GM06990 (cell line): ENCODE data around the gene BEAN1.

ENCODE experiments used
- DNase-seq: peaks from one replicate; pipeline ENCODE4 v3.0.0-alpha.2; 2011; ENCODE audit not compliant: insufficient read length; ENCODE audit errors: extremely low read depth
- H3K27me3 ChIP-seq: replicated peaks from 2 replicates; pipeline ENCODE4 v1.6.0; 2011; ENCODE audit warnings: low read length; ENCODE audit not compliant: control insufficient read depth, insufficient read depth
- H3K36me3 ChIP-seq: 2 replicates; pipeline ENCODE4 v1.5.1; 2011; ENCODE audit warnings: low read length; ENCODE audit not compliant: control insufficient read depth, insufficient read depth
- H3K4me3 ChIP-seq: replicated peaks from 2 replicates; pipeline ENCODE4 v1.5.1; 2011; ENCODE audit warnings: low read depth, mild to moderate bottlenecking, control low read depth, low read length
- TF ChIP-seq, protein P1 (sequence below): IDR thresholded peaks from 2 replicates; pipeline ENCODE4 v1.5.1; 2011; ENCODE audit warnings: low read length, control low read depth, mild to moderate bottlenecking, inconsistent platforms; ENCODE audit not compliant: insufficient read depth, poor library complexity, severe bottlenecking

BEAN1 gene

DNA sequence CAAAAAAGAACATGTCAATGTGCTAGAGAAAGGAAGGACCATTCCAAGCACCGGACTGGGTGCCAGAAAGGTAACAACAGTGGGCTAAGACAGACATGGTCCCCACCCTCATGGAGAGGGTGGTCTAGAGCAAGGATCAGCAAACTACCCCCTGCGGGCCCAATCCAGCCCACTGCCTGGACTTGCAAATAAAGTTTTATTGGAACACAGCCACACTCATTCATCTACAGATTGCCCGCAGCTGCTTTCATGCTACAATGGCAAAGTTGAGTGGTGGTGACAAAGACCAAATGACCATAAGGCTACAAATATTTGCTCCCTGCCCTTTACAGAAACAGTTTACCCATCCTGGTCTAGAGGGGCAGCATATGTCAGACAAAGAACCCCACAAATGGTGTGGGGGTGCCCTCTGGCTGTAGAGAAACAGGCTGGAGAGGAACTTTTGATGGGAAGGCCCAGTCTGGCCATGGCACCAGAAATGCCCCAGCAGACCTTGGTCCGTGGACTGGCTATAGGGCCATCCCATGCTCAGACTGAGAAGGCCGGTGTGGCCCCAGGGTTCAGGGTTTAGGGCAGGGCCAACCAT is 45.4 kb upstream of the BEAN1 start:
- Histone ChIP-seq H3K4me3 (no peak overlapping the region), H3K27me3 (no peaks in the 10 kb centered on the region; the same call in 1 of the 2 replicates), H3K36me3 (no peaks in the 10 kb centered on the region)
- TF ChIP-seq, protein P1, sequence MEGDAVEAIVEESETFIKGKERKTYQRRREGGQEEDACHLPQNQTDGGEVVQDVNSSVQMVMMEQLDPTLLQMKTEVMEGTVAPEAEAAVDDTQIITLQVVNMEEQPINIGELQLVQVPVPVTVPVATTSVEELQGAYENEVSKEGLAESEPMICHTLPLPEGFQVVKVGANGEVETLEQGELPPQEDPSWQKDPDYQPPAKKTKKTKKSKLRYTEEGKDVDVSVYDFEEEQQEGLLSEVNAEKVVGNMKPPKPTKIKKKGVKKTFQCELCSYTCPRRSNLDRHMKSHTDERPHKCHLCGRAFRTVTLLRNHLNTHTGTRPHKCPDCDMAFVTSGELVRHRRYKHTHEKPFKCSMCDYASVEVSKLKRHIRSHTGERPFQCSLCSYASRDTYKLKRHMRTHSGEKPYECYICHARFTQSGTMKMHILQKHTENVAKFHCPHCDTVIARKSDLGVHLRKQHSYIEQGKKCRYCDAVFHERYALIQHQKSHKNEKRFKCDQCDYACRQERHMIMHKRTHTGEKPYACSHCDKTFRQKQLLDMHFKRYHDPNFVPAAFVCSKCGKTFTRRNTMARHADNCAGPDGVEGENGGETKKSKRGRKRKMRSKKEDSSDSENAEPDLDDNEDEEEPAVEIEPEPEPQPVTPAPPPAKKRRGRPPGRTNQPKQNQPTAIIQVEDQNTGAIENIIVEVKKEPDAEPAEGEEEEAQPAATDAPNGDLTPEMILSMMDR, result no peak
- no peak for DNase-seq

DNA sequence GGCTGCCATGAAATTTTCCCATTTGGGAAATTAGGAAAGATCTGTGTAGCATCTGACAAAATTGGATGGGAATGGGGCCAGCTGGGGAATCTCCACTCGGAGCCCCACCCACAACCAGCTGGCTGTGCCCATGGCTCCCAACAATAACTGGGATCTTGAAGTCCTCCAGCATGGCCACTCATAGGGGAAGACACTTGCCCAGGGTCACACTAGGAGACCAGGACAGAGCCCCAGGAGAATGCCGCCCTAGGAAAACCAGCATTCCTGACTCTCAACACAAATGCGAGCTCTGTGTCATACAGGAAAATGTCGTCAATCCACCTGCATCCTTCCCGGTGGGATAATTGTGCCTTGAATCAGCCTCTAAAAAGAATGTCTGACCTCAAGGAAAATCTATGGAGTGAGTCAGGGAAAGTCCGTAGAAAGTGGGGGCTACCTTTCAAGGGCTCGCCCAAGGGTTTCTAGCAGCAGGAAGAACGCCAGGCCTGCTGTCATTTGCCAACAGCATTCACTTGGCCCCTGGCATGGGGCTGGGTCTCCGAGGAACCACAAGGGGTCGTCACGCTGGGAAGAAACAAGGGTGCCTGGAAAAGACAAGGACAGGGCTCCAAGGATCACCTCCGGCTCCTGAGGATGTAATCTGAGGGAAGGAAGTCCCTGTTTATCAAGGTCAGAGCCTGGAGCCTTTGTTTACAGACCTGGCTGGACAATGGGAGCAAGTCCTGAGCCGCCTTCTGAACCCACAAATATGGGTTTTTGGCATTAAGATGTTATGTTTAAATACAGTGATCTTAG is 44.7 kb upstream of the BEAN1 start:
- H3K27me3 ChIP-seq, result no peaks in the 10 kb centered on the region; the same call in 1 of the 2 replicates
- no peak for DNase-seq
- H3K36me3 ChIP-seq, result no peaks in the 10 kb centered on the region
- TF ChIP-seq, protein P1, result no peak
- H3K4me3 ChIP-seq, result no peak overlapping the region

DNA sequence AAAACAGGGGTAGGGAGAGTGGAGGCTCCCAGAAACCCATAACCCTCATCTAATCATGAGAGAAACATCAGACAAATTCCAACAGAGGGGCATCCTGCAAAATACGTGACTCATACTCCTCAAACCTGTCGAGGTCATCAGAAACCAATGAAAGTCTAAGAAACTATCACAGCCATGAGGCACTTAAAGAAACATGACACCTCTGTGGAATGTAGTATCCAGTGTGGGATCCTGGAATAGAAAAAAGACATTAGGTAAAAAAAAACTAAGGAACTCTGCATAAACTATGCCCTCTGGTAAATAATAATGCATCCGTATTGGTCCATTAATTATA is 44.2 kb upstream of the BEAN1 start:
- DNase-seq, result no peak
- TF ChIP-seq, protein P1, result no peak
- no peak overlapping the region for H3K4me3 ChIP-seq
- no peaks in the 10 kb centered on the region for H3K27me3 ChIP-seq
- H3K36me3 ChIP-seq, result no peaks in the 10 kb centered on the region

DNA sequence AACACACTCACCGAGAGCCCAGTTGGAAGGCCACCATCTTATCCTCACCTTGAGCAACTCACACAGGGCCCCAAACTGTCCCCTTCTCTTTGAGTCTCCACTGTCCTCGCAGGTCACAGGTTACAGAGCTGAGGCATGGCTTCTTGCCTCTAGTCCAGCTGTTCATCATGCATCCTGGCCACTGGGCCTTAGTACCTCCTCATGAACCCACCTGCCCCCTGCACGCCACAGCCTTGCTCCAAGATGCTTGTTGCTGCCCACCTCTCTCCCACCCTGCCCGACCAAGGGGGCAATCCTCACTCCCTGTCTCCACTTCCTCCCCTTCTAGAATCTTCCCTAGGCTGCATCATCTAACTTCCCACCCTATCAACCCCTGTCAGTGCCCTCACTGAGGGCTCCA is 43.5 kb upstream of the BEAN1 start:
- H3K36me3 ChIP-seq, result no peaks in the 10 kb centered on the region
- DNase-seq, result no peak
- TF ChIP-seq, protein P1, result no peak
- no peaks in the 10 kb centered on the region for H3K27me3 ChIP-seq
- no peak overlapping the region for H3K4me3 ChIP-seq

DNA sequence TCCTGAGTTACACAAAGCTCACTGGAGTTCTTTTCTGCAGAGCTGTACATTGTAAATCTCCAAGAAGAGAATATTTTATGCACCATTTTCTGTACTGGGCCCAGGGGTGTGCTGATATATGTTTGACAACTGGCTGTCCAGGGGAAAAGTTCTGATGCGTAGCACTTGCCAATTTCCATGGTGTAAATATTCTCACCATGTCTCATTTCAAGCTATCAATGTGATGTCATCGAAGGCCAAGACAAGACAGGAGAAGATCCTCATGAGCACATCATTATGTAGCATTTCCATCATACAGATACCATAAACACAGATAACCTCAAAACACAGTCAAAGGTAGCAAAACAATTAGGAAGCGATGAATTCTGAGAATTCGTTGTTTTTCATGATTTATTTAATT is 41.7 kb upstream of the BEAN1 start:
- TF ChIP-seq, protein P1, result no peak
- H3K36me3 ChIP-seq, result no peaks in the 10 kb centered on the region
- no peak overlapping the region for H3K4me3 ChIP-seq
- no peak for DNase-seq
- H3K27me3 ChIP-seq, result no peaks in the 10 kb centered on the region
